Gastrocnemius medialis (tissue), 4 donors: ENCODE measurements around the gene TLR7.

Source experiments
- CTCF ChIP-seq, 5 experiments: fragments of 450-650 bp in 3 of 5; fragments of 200-600 bp in 2 of 5; sonication (generic) in 2 of 5; IDR thresholded peaks in 4 of 5; conservative IDR thresholded peaks in 1 of 5; 1 replicate in 4 of 5; 2 replicates in 1 of 5; pipeline ENCODE4 v1.5.1; 2016 to 2019; ENCODE audit warnings: antibody characterized with exemption in 5 of 5, mild to moderate bottlenecking in 3 of 5, moderate library complexity in 3 of 5
- POLR2A ChIP-seq, 2 donors: fragments of 450-650 bp; IDR thresholded peaks; one replicate each; pipeline ENCODE4 v1.6.1; 2017; ENCODE audit warnings: antibody characterized with exemption in 2 of 2, mild to moderate bottlenecking in 2 of 2, moderate library complexity in 2 of 2

DNA sequence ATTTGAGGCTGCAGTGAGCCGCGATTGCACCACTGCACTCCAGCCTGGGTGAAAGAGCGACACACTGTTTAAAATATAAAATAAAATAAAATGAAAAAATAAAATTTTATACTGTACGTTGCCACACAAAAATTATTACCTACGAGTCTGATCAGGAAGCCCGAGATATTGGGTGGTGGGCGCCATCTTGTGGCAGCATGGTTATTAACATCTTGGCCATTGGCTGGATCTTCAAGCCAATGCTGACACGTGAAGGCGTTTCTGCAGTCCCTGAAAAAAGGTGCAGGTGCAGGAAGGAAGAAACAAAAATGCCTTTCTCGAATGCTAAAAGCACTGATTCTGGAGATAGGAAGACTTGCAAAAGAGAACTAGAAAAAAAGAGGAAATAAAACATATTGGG, 34.6 kb downstream of the TLR7 start:
- TF ChIP-seq CTCF (IDR thresholded peaks at IDR 0.05 in 4 of 5, conservative IDR thresholded peaks at IDR 0.05 in 1 of 5), result peak in 2 of 5 experiments; percentile 42 to 53
- TF ChIP-seq POLR2A (IDR thresholded peaks at IDR 0.05), result no peak
